ENCODE data around the gene WDR45B.

- TF ChIP-seq POLR2A (IDR thresholded peaks at IDR 0.05) (no peak), EP300 (IDR thresholded peaks at IDR 0.05) (no peak)
- TF ChIP-seq, protein P1, sequence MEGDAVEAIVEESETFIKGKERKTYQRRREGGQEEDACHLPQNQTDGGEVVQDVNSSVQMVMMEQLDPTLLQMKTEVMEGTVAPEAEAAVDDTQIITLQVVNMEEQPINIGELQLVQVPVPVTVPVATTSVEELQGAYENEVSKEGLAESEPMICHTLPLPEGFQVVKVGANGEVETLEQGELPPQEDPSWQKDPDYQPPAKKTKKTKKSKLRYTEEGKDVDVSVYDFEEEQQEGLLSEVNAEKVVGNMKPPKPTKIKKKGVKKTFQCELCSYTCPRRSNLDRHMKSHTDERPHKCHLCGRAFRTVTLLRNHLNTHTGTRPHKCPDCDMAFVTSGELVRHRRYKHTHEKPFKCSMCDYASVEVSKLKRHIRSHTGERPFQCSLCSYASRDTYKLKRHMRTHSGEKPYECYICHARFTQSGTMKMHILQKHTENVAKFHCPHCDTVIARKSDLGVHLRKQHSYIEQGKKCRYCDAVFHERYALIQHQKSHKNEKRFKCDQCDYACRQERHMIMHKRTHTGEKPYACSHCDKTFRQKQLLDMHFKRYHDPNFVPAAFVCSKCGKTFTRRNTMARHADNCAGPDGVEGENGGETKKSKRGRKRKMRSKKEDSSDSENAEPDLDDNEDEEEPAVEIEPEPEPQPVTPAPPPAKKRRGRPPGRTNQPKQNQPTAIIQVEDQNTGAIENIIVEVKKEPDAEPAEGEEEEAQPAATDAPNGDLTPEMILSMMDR (IDR thresholded peaks at IDR 0.05): no peak
These were observed 49.5 kb upstream of the WDR45B start for GRCh38 chr17:82697808-82698064.

Measured in ovary (tissue), 3 donors.